NCI-H2171 treated with DMSO at 0.1 percent for 48 hours (cell line): ENCODE measurements around the gene VPS33B.
"Not testable (repeated sequence)": the region's sequence is repeated elsewhere in the genome, so short reads cannot be mapped to it uniquely, and the experiment has no call there.

Source experiments
- DNase-seq: peaks from one replicate; lab custom pipeline; 2025; lab: John Stamatoyannopoulos, UW

VPS33B gene

GRCh38 chr15:91022075-91022831 is at the start of gene VPS33B:
Gene VPS33B (minus strand): TSS chr15:91022594. CDS start chr15:91022249, 345 bp downstream.
- peak; percentile 96 for DNase-seq

- no peak for DNase-seq
Observed at GRCh38 chr15:91072161-91072560, 49.8 kb upstream of the VPS33B start.

GRCh38 chr15:91070872-91071271 is 48.5 kb upstream of the VPS33B start:
- DNase-seq = no peak

- DNase-seq = no peak
Observed at GRCh38 chr15:91068966-91069365, 46.6 kb upstream of the VPS33B start.

GRCh38 chr15:91068436-91068835 is 46.0 kb upstream of the VPS33B start:
- no peak for DNase-seq

GRCh38 chr15:91067036-91067435 is 44.6 kb upstream of the VPS33B start:
- no peak for DNase-seq

GRCh38 chr15:91065505-91065904 is 43.1 kb upstream of the VPS33B start:
- DNase-seq = no peak

- DNase-seq = no peak
Observed at GRCh38 chr15:91061997-91062396, 39.6 kb upstream of the VPS33B start.

- no peak for DNase-seq
Observed at GRCh38 chr15:91061230-91061629, 38.8 kb upstream of the VPS33B start.

GRCh38 chr15:91055548-91056331 is 33.3 kb upstream of the VPS33B start:
- DNase-seq = peak; percentile 83

- no peak for DNase-seq
Observed at GRCh38 chr15:91054816-91055215, 32.4 kb upstream of the VPS33B start.

GRCh38 chr15:91051248-91051647 is 28.9 kb upstream of the VPS33B start:
- no peak for DNase-seq

- DNase-seq = no peak
Observed at GRCh38 chr15:91050128-91050455, 27.7 kb upstream of the VPS33B start.

- peak; percentile 78 for DNase-seq
Observed at GRCh38 chr15:91049378-91050127, 27.2 kb upstream of the VPS33B start.

GRCh38 chr15:91047545-91048199 is 25.3 kb upstream of the VPS33B start:
- peak; percentile 24 for DNase-seq

GRCh38 chr15:91046056-91046455 is 23.7 kb upstream of the VPS33B start:
- not testable (repeated sequence) for DNase-seq

- no peak for DNase-seq
Observed at GRCh38 chr15:91045065-91045464, 22.7 kb upstream of the VPS33B start.

GRCh38 chr15:91043202-91043874 is 20.9 kb upstream of the VPS33B start:
- no peak for DNase-seq

GRCh38 chr15:91040856-91041255 is 18.5 kb upstream of the VPS33B start:
- no peak for DNase-seq

- DNase-seq = no peak
Observed at GRCh38 chr15:91039996-91040395, 17.6 kb upstream of the VPS33B start.

- DNase-seq = no peak
Observed at GRCh38 chr15:91032919-91033803, 10.8 kb upstream of the VPS33B start.
